HG03066 (cell line): ENCODE data around the gene RALGAPB.
"Not testable (repeated sequence)": the region's sequence is repeated elsewhere in the genome, so short reads cannot be mapped to it uniquely, and the experiment has no call there.

ENCODE experiments used
- ATAC-seq: cut with Tn5 transposase; IDR thresholded peaks from one replicate; pipeline ENCODE4 v1.9.1; 2021; ENCODE audit warnings: low read depth; ENCODE audit not compliant: unreplicated experiment

Gene RALGAPB

DNA sequence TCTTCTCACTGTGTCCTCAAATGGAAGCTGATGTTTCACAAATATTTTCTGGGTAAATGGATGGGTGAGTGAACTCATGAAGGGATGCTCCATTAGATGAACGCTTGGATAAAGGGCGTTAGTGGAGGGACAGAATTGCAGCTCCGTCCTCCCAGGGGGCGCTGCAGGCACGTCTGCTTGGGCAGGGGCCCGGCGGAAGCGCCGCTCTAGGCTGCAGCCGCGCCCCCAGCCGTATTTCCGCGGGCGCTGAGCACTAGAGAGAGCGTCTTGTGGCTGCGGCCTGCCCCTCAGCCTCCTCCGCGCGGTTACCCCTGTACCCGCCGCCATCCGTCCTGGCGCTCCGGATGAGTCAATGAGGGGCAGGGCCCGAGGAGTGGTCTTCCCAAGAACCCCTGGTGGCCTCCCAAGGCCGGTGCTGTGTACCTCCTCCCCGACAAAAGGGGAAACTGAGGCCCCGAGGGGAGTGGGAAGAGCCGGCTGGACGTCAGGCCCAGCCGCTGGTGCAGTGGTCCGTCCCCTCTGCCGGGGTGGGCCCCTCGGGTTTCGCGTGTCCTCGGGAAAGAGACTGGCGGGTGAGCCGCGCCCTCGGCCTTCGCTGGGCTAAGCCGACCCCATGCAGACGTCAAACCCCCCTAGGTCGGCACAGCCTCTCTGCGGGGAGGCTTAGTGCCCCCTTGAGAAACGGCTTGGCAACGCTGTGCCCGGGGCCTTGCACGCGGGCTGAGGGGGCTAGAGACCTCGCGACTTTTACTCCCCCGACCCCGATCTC is 26.0 kb upstream of the RALGAPB start:
- no peak for ATAC-seq

DNA sequence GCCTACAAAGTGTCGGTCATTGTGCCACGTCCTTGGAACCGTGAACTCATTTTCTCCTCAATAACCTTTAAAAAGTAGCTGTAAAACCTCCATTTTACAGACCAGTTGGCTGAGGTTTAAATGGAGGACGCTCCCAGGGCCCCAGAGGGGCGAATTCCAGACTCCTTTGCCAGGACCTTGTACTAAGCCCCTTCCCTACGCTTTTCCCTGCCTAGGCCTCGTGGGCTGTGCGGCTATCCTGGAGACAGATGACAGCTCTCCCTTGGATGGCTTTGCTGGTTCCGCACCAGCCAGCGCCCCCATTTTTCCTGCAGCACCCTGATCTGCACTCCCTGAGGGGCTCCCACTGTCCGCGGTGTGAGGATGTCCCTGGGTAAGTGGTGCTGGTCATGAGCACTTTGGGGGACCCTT is 25.4 kb upstream of the RALGAPB start:
- ATAC-seq: no peak

GRCh38 chr20:38447931-38448675 is 24.5 kb upstream of the RALGAPB start:
- no peak for ATAC-seq

DNA sequence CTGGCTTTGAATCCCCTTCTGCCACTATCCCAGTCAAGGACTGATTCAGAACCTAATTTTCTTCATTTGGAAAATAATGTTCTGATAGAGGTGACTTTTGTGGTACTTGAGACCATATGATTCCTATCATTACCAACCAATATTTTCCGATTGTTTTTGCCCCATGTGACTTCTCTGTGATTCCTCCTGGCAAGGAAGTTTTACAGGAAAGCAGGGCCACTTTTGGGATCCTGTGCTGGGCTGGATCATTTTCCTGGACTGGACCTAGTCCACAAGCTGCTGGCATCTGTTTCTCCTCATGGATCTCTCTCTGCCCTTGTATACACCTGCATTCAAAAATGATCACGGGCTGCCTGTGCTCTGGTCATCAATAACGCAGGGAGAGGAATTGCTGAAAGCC is 23.6 kb upstream of the RALGAPB start:
- no peak for ATAC-seq

DNA sequence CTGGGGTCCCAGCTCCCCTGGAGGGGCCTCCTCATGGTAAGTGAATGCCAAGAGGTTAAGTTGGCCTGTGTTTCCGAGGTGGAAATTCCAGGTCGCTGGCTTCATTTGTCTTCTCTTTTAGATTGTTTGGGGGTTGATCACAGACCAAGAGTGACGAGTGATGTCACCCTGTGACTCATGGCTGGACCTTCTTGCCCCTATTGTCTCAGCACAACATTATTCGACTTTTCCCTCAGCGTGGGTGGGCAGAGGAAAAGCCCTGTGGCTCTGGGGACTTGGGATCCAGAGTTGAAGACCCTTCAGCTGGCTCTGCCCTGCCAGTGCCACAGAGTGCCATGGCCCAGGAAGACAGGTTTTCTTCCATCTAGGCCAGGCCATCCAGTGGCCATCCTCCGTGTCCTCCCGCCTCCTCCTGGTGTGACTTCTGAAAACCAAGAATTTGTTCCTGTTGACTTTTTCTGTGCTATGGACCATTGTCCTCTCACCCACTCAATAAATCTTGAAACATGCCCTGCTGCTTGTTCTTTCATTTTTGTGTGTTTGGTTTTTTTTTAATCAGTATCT is 22.1 kb upstream of the RALGAPB start:
- ATAC-seq: no peak

- ATAC-seq: no peak
Observed at GRCh38 chr20:38452880-38453624, 19.6 kb upstream of the RALGAPB start.

GRCh38 chr20:38453941-38454340 is 18.7 kb upstream of the RALGAPB start:
- no peak for ATAC-seq

GRCh38 chr20:38454556-38455473 is 17.8 kb upstream of the RALGAPB start:
- no peak for ATAC-seq

- ATAC-seq: no peak
Observed at GRCh38 chr20:38458314-38458713, 14.3 kb upstream of the RALGAPB start.

DNA sequence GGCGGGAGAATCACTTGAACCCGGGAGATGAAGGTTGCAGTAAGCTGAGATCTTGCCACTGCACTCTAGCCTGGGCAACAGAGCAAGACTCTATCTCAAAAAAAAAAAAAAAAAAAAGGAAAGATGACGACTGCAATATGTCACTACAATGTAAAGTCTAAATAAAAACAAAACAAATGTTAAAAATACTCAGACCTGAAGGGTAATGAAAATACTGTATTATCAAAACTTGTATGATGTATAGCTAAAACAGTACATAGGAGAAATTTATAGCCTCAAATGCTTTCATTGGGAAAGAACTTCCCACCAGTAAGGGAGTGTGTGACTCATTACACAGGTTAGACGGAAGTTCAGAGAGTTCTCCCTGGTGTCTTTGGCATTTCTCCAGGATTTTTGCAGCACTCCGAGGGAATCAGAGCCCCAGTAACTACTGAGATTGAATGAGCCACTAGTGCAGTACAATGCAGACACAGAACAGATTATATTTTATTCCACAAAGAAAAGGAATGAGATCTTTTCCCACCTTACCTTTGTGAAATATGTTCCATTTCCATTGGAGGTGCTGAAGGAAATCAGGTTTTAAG is 12.5 kb upstream of the RALGAPB start:
- ATAC-seq: no peak

GRCh38 chr20:38460631-38461030 is 12.0 kb upstream of the RALGAPB start:
- ATAC-seq: not testable (repeated sequence)

DNA sequence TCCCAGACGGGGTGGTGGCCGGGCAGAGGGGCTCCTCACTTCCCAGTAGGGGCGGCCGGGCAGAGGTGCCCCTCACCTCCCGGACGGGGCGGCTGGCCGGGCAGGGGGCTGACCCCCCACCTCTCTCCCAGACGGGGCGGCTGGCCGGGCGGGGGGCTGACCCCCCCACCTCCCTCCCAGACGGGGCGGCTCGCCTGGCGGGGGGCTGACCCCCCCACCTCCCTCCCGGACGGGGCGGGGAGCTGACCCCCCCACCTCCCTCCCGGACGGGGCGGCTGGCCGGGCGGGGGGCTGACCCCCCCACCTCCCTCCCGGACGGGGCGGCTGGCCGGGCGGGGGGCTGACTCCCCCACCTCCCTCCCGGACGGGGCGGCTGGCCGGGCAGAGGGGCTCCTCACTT is 11.5 kb upstream of the RALGAPB start:
- not testable (repeated sequence) for ATAC-seq

DNA sequence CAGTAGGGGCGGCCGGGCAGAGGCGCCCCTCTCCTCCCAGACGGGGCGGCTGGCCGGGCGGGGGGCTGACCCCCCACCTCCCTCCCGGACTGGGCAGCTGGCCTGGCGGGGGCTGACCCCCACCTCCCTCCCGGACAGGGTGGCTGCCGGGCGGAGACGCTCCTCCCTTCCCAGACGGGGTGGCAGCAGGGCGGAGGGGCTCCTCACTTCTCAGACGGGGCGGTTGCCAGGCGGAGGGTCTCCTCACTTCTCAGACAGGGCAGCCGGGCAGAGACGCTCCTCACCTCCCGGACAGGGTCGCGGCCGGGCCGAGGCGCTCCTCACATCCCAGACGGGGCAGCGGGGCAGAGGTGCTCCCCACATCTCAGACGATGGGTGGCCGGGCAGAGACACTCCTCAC is 11.1 kb upstream of the RALGAPB start:
- not testable (repeated sequence) for ATAC-seq

- ATAC-seq: no peak
Observed at GRCh38 chr20:38466171-38466570, 6.5 kb upstream of the RALGAPB start.

GRCh38 chr20:38466983-38467382 is 5.7 kb upstream of the RALGAPB start:
- no peak for ATAC-seq

DNA sequence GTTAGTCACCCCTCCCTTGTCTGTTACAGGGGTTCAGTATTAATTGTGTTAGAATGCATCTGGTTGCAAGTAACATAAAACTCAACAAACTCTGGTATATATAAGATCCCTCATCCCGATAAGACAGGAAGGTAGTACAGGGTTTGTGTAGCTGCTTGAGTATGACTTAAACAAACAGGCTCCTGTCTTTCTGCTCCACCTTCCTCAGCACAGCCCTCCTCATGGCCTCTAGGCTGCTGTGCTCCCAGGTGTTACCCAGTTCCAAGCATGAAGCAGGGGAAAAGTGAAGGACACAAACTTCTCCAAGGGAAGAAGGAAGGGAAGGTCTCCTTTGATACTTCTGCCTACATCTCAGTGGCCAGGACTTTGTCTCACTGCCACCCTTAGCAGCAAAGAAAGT is 1.4 kb upstream of the RALGAPB start:
- ATAC-seq: no peak

GRCh38 chr20:38471987-38472512 is 593 bp upstream of the RALGAPB start:
- no peak for ATAC-seq

DNA sequence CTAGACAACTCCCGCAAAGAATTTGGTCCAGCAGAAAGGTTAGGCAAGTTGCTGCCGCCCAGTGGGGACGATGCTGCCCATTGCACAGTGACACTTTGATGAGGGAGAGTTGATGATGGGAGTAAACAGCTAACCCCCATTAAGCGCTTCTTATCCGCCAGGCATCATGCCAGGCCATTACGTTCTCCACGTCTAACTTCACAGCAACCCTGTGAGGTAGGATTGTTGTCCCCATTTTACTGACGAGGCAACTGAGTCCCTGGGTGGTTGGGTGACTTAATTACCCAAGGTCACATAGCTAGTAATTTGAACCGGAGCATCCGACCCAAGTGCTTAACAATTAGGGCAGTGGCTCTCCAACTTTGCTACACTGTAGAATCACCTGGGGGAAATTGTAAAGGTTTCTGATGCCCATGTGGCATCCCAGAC is 738 bp downstream of the RALGAPB start:
- no peak for ATAC-seq

- ATAC-seq: no peak
Observed at GRCh38 chr20:38477747-38478146, 5.1 kb downstream of the RALGAPB start.
